HepG2 (cell line): ENCODE results near the gene MEGF6. TPM values are rescaled to one million over a fixed set of nuclear protein-coding genes. Genes with fewer than 3 reads are reported as not detected.

Source experiments
- ATAC-seq: fragments of 200-7000 bp; cut with Tn5 transposase; 3 replicates; pipeline ENCODE4 v1.9.1; 2020; ENCODE audit warnings: mild to moderate bottlenecking, moderate library complexity
- BruUV-seq: library from RNA; stranded (reverse); fragments of 400-500 nt; replicated peaks from 2 replicates; lab custom pipeline; 2021; lab: Mats Ljungman, UMichigan
- CTCF ChIA-PET: fragments of 300-600 bp; formaldehyde crosslinking; extraction: SDS; loops from one replicate; lab custom pipeline; 2021; ENCODE audit warnings: low total read pairs, inconsistent platforms, low intra/inter-chr PET ratio; lab: Yijun Ruan, JAX
- POLR2A ChIA-PET: fragments of 350-600 bp; sonication (Branson Sonifier 250); formaldehyde crosslinking; loops from one replicate; lab custom pipeline; 2020; ENCODE audit warnings: antibody characterized with exemption, inconsistent platforms; lab: Yijun Ruan, JAX
- DNase-seq: peaks from one replicate; pipeline ENCODE4 v3.0.0-alpha.2; 2015; ENCODE audit warnings: low spot score
- FAIRE-seq: peaks from 3 replicates; lab custom pipeline; 2011; peaks lifted over from hg19 to GRCh38; lab: Jason Lieb, UNC
- H2AFZ ChIP-seq: one replicate; pipeline ENCODE4 v1.6.1; 2011; ENCODE audit warnings: low read length, inconsistent platforms
- H3K27ac ChIP-seq: fragments of 300-600 bp; 3 replicates; pipeline ENCODE4 v1.8.0; 2011; ENCODE audit warnings: mixed run types, mild to moderate bottlenecking, mixed read lengths, low read length, inconsistent platforms; ENCODE audit not compliant: insufficient read depth; ENCODE audit errors: extremely low read length
- H3K27me3 ChIP-seq, 2 experiments: fragments of 200-600 bp in 1 of 2; 2 replicates in 1 of 2; 3 replicates in 1 of 2; pipeline versions ENCODE4 v1.6.0 to v1.8.0; 2011; ENCODE audit warnings: low read length in 2 of 2, mild to moderate bottlenecking in 2 of 2, moderate library complexity in 2 of 2, inconsistent platforms in 1 of 2; ENCODE audit not compliant: insufficient read depth in 2 of 2, control insufficient read depth in 1 of 2
- H3K36me3 ChIP-seq, 2 experiments: fragments of 200-600 bp in 1 of 2; replicated peaks in 1 of 2; 2 replicates in 1 of 2; 3 replicates in 1 of 2; pipeline versions ENCODE4 v1.5.1 to v1.8.0; 2011; ENCODE audit warnings: low read length in 2 of 2, inconsistent platforms in 1 of 2; ENCODE audit not compliant: insufficient read depth in 2 of 2, control insufficient read depth in 1 of 2
- H3K4me1 ChIP-seq: 2 replicates; pipeline ENCODE4 v1.5.1; 2012; ENCODE audit warnings: low read length, inconsistent platforms; ENCODE audit not compliant: insufficient read depth
- H3K4me2 ChIP-seq: 2 replicates; pipeline ENCODE4 v1.6.0; 2011; ENCODE audit warnings: low read depth, low read length, inconsistent platforms
- H3K4me3 ChIP-seq, 3 experiments: fragments of 200-600 bp in 1 of 3; sonication (generic), shearing (Covaris generic) in 1 of 3; replicated peaks in 1 of 3; 2 replicates each; pipeline ENCODE4 v1.5.1; 2011 to 2016; ENCODE audit warnings: low read length in 3 of 3, inconsistent platforms in 2 of 3, low read depth in 2 of 3, mild to moderate bottlenecking in 2 of 3, control low read depth in 1 of 3, mixed read lengths in 1 of 3; ENCODE audit not compliant: insufficient read depth in 1 of 3
- H3K79me2 ChIP-seq: one replicate; pipeline ENCODE4 v1.6.1; 2011; ENCODE audit warnings: low read length, inconsistent platforms; ENCODE audit not compliant: insufficient read depth
- H3K9ac ChIP-seq: 2 replicates; pipeline ENCODE4 v1.6.0; 2011; ENCODE audit warnings: mild to moderate bottlenecking, low read depth, low read length, inconsistent platforms; ENCODE audit not compliant: insufficient read depth
- H3K9me3 ChIP-seq: 2 replicates; pipeline ENCODE4 v1.5.1; 2012; ENCODE audit warnings: mild to moderate bottlenecking, low read length
- H4K20me1 ChIP-seq: 2 replicates; pipeline ENCODE4 v1.6.0; 2011; ENCODE audit warnings: inconsistent platforms, mild to moderate bottlenecking, low read length, moderate library complexity; ENCODE audit not compliant: insufficient read depth
- AGO1 ChIP-seq: fragments of 200-400 bp; formaldehyde crosslinking; IDR thresholded peaks from 2 replicates; pipeline ENCODE4 v1.6.1; 2017; ENCODE audit warnings: mild to moderate bottlenecking, low read depth, low read length, moderate library complexity; ENCODE audit not compliant: poor library complexity, severe bottlenecking
- AGO2 ChIP-seq: fragments of 200-400 bp; formaldehyde crosslinking; optimal IDR thresholded peaks from 2 replicates; pipeline ENCODE3; 2017; ENCODE audit warnings: mild to moderate bottlenecking, low read depth, low read length, moderate library complexity
- BRD4 ChIP-seq: sonication (generic); formaldehyde crosslinking; IDR thresholded peaks from 2 replicates; pipeline ENCODE4 v1.4.0; 2020; ENCODE audit warnings: missing genetic modification reagents
- ELF4 ChIP-seq: sonication (generic); formaldehyde crosslinking; IDR thresholded peaks from 2 replicates; pipeline ENCODE4 v1.5.0; 2020; ENCODE audit warnings: missing genetic modification reagents, mild to moderate bottlenecking, moderate library complexity, borderline replicate concordance
- FIP1L1 ChIP-seq: fragments of 200-400 bp; formaldehyde crosslinking; IDR thresholded peaks from 2 replicates; pipeline ENCODE4 v1.6.1; 2018; ENCODE audit warnings: low read depth, mild to moderate bottlenecking, low read length, moderate library complexity, borderline replicate concordance; ENCODE audit not compliant: insufficient read depth
- HOXA5 ChIP-seq: sonication (generic); formaldehyde crosslinking; IDR thresholded peaks from 2 replicates; pipeline ENCODE4 v1.4.0; 2020; ENCODE audit warnings: missing genetic modification reagents
- KLF6 ChIP-seq: IDR thresholded peaks from 2 replicates; pipeline ENCODE4 v1.8.0; 2016; ENCODE audit warnings: missing biosample characterization, missing genetic modification reagents
- NR1H2 ChIP-seq: sonication (generic); formaldehyde crosslinking; IDR thresholded peaks from 2 replicates; pipeline ENCODE4 v1.8.1; 2022; ENCODE audit warnings: low read depth, missing genetic modification reagents, borderline replicate concordance
- POLR2G ChIP-seq: fragments of 200-400 bp; formaldehyde crosslinking; IDR thresholded peaks from 2 replicates; pipeline ENCODE4 v1.6.1; 2018; ENCODE audit warnings: mild to moderate bottlenecking, low read depth, low read length, moderate library complexity
- RBM22 ChIP-seq: fragments of 200-400 bp; formaldehyde crosslinking; optimal IDR thresholded peaks from 2 replicates; pipeline ENCODE3; 2017; ENCODE audit warnings: mild to moderate bottlenecking, low read length, moderate library complexity
- SATB2 ChIP-seq: sonication (generic); formaldehyde crosslinking; IDR thresholded peaks from 2 replicates; pipeline ENCODE4 v1.5.0; 2020; ENCODE audit warnings: missing genetic modification reagents
- TCF12 ChIP-seq, 2 experiments: fragments of 450-650 bp in 1 of 2; sonication (generic) in 1 of 2; formaldehyde crosslinking in 1 of 2; IDR thresholded peaks; 2 replicates each; pipeline versions ENCODE4 v1.6.1 to v1.8.0; 2017 to 2022; ENCODE audit warnings: antibody characterized with exemption in 1 of 2, mild to moderate bottlenecking in 1 of 2, missing genetic modification reagents in 1 of 2, moderate library complexity in 1 of 2
- THAP7 ChIP-seq: sonication (generic); formaldehyde crosslinking; IDR thresholded peaks from 2 replicates; pipeline ENCODE4 v1.8.1; 2023; ENCODE audit warnings: mild to moderate bottlenecking, missing genetic modification reagents
- ZMYM2 ChIP-seq: sonication (generic); formaldehyde crosslinking; IDR thresholded peaks from 2 replicates; pipeline ENCODE4 v1.8.0; 2022; ENCODE audit warnings: mild to moderate bottlenecking, missing genetic modification reagents
- ZNF879 ChIP-seq: sonication (generic); formaldehyde crosslinking; IDR thresholded peaks from 2 replicates; pipeline ENCODE4 v1.8.1; 2023; ENCODE audit warnings: missing genetic modification reagents
- ZXDC ChIP-seq: sonication (generic); formaldehyde crosslinking; IDR thresholded peaks from 2 replicates; pipeline ENCODE4 v1.5.0; 2020; ENCODE audit warnings: mild to moderate bottlenecking, missing genetic modification reagents
- WGBS: methylation state at CpG from one replicate; pipeline ENCODE4 v1.1.6; 2017; ENCODE audit warnings: low lambda C conversion rate; 5-methylcytosine and 5-hydroxymethylcytosine counted together
- in situ Hi-C: cut with HindIII; loops from 2 replicates; pipeline ENCODE4 v1.10.0; 2017; ENCODE audit warnings: low pct_unique_long_range_greater_than_20kb; ENCODE audit not compliant: extremely low pct_ligation_motif_present
- intact Hi-C: fragments of 100-400 bp; cut with micrococcal nuclease; formaldehyde crosslinking; loops from one replicate; pipeline ENCODE4 v1.10.0; 2022; ENCODE audit not compliant: unreplicated experiment
- polyA plus RNA-seq, 8 experiments: library from polyadenylated mRNA; depleted of rRNA in 3 of 8; stranded (reverse) in 7 of 8; unstranded in 1 of 8; fragments of >200 nt; fragmentation: Illumina TruSeq in 4 of 8; extraction: Trizol in 4 of 8; gene quantifications; 2 replicates each; pipeline versions ENCODE4 v1.2.1 to v1.2.3, GENCODE V29; 2011 to 2016; ENCODE audit warnings: low read depth in 4 of 8, missing spikeins in 1 of 8, mixed read lengths in 1 of 8; ENCODE audit not compliant: insufficient read depth in 1 of 8
- total RNA-seq, 5 experiments: library from RNA; depleted of rRNA; stranded (reverse); fragments of >200 nt; fragmentation: Illumina TruSeq; extraction: Trizol; gene quantifications; 2 replicates each; pipeline ENCODE4 v1.2.3, GENCODE V29; 2016; ENCODE audit warnings: low read depth in 1 of 5

MEGF6 gene
- total and polyA plus RNA-seq, 2 of the 13 experiments (the other 11 are each of a cell fraction or from before 2014, with no cell fraction given) = 1.9 TPM

- POLR2A ChIA-PET = no interaction called here
- Histone ChIP-seq H3K36me3 (no peaks in the 10 kb centered on the region), H3K9me3 (no peaks in the 10 kb centered on the region), H3K79me2 (no peaks in the 10 kb centered on the region), H4K20me1 (peaks cover 9% of the 10 kb centered on the region; the same call in 1 of the 2 replicates), H3K27me3 (peaks cover 23 to 62% of the 10 kb centered on the region in 2 experiments; a peak in 4 of 5 replicates), H3K4me3 (no peak overlapping the region), H3K27ac (no peak overlapping the region), H3K9ac (no peak overlapping the region)
- no TSS peak for BruUV-seq
- no peak for DNase-seq
- intact Hi-C loops = no loop called here
- 43% methylated on average over 19 of the region's 24 CpGs for WGBS
- TF ChIP-seq BRD4 (CRISPR knock-in tag) (no peak), ZNF879 (no peak), FIP1L1 (no peak; the same call in 1 of the 2 replicates), TCF12 (IDR thresholded peaks at IDR 0.05) (no peak), TCF12 (CRISPR knock-in tag; IDR thresholded peaks at IDR 0.05) (no peak), ZXDC (CRISPR knock-in tag) (no peak), HOXA5 (no peak), SATB2 (CRISPR knock-in tag) (no peak), AGO2 (peak; percentile 77), RBM22 (peak; percentile 32), ELF4 (CRISPR knock-in tag) (no peak), POLR2G (0 out of 2 replicates have a peak, but pooled peaks have one; percentile 7), NR1H2 (CRISPR knock-in tag) (no peak), ZMYM2 (CRISPR knock-in tag) (no peak), THAP7 (no peak), KLF6 (no peak), AGO1 (peak; percentile 95)
- TF ChIP-seq, all 625 proteins: peak for 4
- in situ Hi-C loops = no loop called here
- H2AFZ ChIP-seq = no peak overlapping the region
- H3K4me1 ChIP-seq = no peaks in the 10 kb centered on the region
- FAIRE-seq (no peak), ATAC-seq (no peak)
- CTCF ChIA-PET = no interaction called here
- H3K4me2 ChIP-seq = no peak overlapping the region
Observed at GRCh38 chr1:3539707-3540425, 71.4 kb downstream of the MEGF6 start.
